A549 (cell line): ENCODE results near the gene FBXO34. TPM values are rescaled to one million over a fixed set of nuclear protein-coding genes. Genes with fewer than 3 reads are reported as not detected.

Source experiments
- ATAC-seq, 2 experiments: fragments of 200-7000 bp in 1 of 2; fragments of >200 bp in 1 of 2; cut with Nextera tagmentation in 1 of 2; cut with Tn5 transposase in 1 of 2; 3 replicates each; pipeline versions ENCODE4 v1.8.0 to v1.9.1; 2018 to 2020; ENCODE audit warnings: mild to moderate bottlenecking in 1 of 2, moderate library complexity in 1 of 2
- CTCF ChIA-PET: fragments of 300-600 bp; sonication (Branson Sonifier 250); formaldehyde crosslinking; extraction: SDS; loops from one replicate; lab custom pipeline; 2021; ENCODE audit warnings: antibody characterized with exemption, inconsistent platforms; lab: Yijun Ruan, JAX
- POLR2A ChIA-PET: fragments of 350-600 bp; formaldehyde crosslinking; extraction: SDS; loops from one replicate; lab custom pipeline; 2021; ENCODE audit warnings: antibody characterized with exemption, inconsistent platforms; lab: Yijun Ruan, JAX
- DNase-seq, 2 experiments: peaks; one replicate each; pipeline versions ENCODE4 v3.0.0 to v3.0.0-alpha.2; 2011 to 2016; ENCODE audit warnings: low read depth in 1 of 2, low spot score in 1 of 2
- FAIRE-seq: peaks from 2 replicates; lab custom pipeline; 2011; peaks lifted over from hg19 to GRCh38; lab: Jason Lieb, UNC
- H3K27ac ChIP-seq, 2 experiments: fragments of >200 bp; sonication (Bioruptor Twin); formaldehyde crosslinking; 3 replicates each; pipeline ENCODE4 v1.5.1; 2016 to 2017
- H3K4me1 ChIP-seq: fragments of >200 bp; sonication (Bioruptor Twin); formaldehyde crosslinking; 3 replicates; pipeline ENCODE4 v1.6.1; 2016
- H3K4me2 ChIP-seq: fragments of >200 bp; sonication (Bioruptor Twin); formaldehyde crosslinking; 3 replicates; pipeline ENCODE4 v1.6.1; 2016
- H3K4me3 ChIP-seq: fragments of >200 bp; sonication (Bioruptor Twin); formaldehyde crosslinking; 3 replicates; pipeline ENCODE4 v1.5.1; 2016
- H3K9me3 ChIP-seq: fragments of >200 bp; sonication (Bioruptor Twin); formaldehyde crosslinking; 3 replicates; pipeline ENCODE4 v1.6.1; 2016
- BCL3 ChIP-seq: fragments of >200 bp; sonication (Bioruptor Twin); formaldehyde crosslinking; IDR thresholded peaks from 3 replicates; pipeline ENCODE4 v1.6.1; 2016
- BHLHE40 ChIP-seq: IDR thresholded peaks from 2 replicates; pipeline ENCODE4 v1.6.1; 2012; ENCODE audit warnings: low read depth, low read length, inconsistent platforms
- CBX8 ChIP-seq: fragments of 200-600 bp; sonication (generic); IDR thresholded peaks from 2 replicates; pipeline ENCODE4 v1.6.1; 2016
- CHD4 ChIP-seq: fragments of 200-600 bp; sonication (generic); IDR thresholded peaks from 2 replicates; pipeline ENCODE4 v1.6.1; 2016; ENCODE audit warnings: antibody characterized with exemption, mild to moderate bottlenecking, borderline replicate concordance
- E2F6 ChIP-seq: IDR thresholded peaks from 2 replicates; pipeline ENCODE4 v1.6.1; 2012; ENCODE audit warnings: low read depth, borderline replicate concordance
- EHMT2 ChIP-seq: fragments of 200-600 bp; sonication (generic); IDR thresholded peaks from 2 replicates; pipeline ENCODE4 v1.6.1; 2016; ENCODE audit warnings: antibody characterized with exemption, low read depth, mild to moderate bottlenecking, moderate library complexity
- FOXS1 ChIP-seq: fragments of 250-450 bp; sonication (Bioruptor Pico); IDR thresholded peaks from 2 replicates; pipeline ENCODE4 v1.5.0; 2020; ENCODE audit warnings: mild to moderate bottlenecking, moderate library complexity
- GATA3 ChIP-seq: IDR thresholded peaks from 2 replicates; pipeline ENCODE4 v1.6.1; 2012; ENCODE audit warnings: borderline replicate concordance
- HDAC2 ChIP-seq: fragments of 200-600 bp; sonication (generic); IDR thresholded peaks from 2 replicates; pipeline ENCODE4 v1.6.1; 2016
- HOXB13 ChIP-seq: fragments of 250-450 bp; sonication (Bioruptor Pico); IDR thresholded peaks from 2 replicates; pipeline ENCODE4 v1.5.0; 2020; ENCODE audit warnings: low read depth, mild to moderate bottlenecking, moderate library complexity
- KDM5A ChIP-seq: fragments of 200-600 bp; sonication (generic); IDR thresholded peaks from 2 replicates; pipeline ENCODE4 v1.6.1; 2016; ENCODE audit warnings: antibody characterized with exemption, mild to moderate bottlenecking
- MAX ChIP-seq: IDR thresholded peaks from 2 replicates; pipeline ENCODE4 v1.6.1; 2012
- MAZ ChIP-seq: fragments of 150-350 bp; IDR thresholded peaks from 2 replicates; pipeline ENCODE4 v1.6.1; 2014; ENCODE audit warnings: antibody characterized with exemption, low read depth, low read length, borderline replicate concordance
- MYC ChIP-seq: IDR thresholded peaks from 2 replicates; pipeline ENCODE4 v1.6.1; 2012; ENCODE audit warnings: mild to moderate bottlenecking, inconsistent platforms, low read length, improper control_type of control experiment, borderline replicate concordance
- NFE2L2 ChIP-seq: fragments of 150-350 bp; conservative IDR thresholded peaks from 2 replicates; pipeline ENCODE4 v1.6.1; 2014; ENCODE audit warnings: low read length
- PHF8 ChIP-seq: fragments of 200-600 bp; sonication (generic); IDR thresholded peaks from 2 replicates; pipeline ENCODE4 v1.6.1; 2016; ENCODE audit warnings: low read depth, mild to moderate bottlenecking, antibody characterized with exemption, moderate library complexity, borderline replicate concordance
- RAD21 ChIP-seq, 2 experiments: fragments of >200 bp in 1 of 2; sonication (Bioruptor Twin) in 1 of 2; formaldehyde crosslinking in 1 of 2; IDR thresholded peaks in 1 of 2; conservative IDR thresholded peaks in 1 of 2; 2 replicates in 1 of 2; 3 replicates in 1 of 2; pipeline ENCODE4 v1.6.1; 2012 to 2018; ENCODE audit warnings: inconsistent platforms in 1 of 2
- RCOR1 ChIP-seq: fragments of 150-350 bp; IDR thresholded peaks from 2 replicates; pipeline ENCODE4 v1.6.1; 2014; ENCODE audit warnings: antibody characterized with exemption, low read length, low read depth
- REST ChIP-seq: fragments of 200-600 bp; sonication (generic); IDR thresholded peaks from 2 replicates; pipeline ENCODE4 v1.6.1; 2016; ENCODE audit warnings: antibody characterized with exemption, mild to moderate bottlenecking, moderate library complexity
- SREBF2 ChIP-seq: fragments of 450-650 bp; IDR thresholded peaks from 2 replicates; pipeline ENCODE4 v1.6.1; 2014; ENCODE audit warnings: mild to moderate bottlenecking, moderate library complexity
- WGBS: methylation state at CpG from one replicate; pipeline ENCODE4 v1.1.6; 2017; ENCODE audit errors: missing lambda C conversion rate; 5-methylcytosine and 5-hydroxymethylcytosine counted together
- polyA plus RNA-seq, 4 experiments: library from polyadenylated mRNA; depleted of rRNA in 3 of 4; stranded (reverse); fragments of >200 nt; fragmentation: RNase III in 1 of 4; extraction: RNeasy Plus Mini Kit Qiagen cat#74134 plus additional on column Dnase treatment in 1 of 4; gene quantifications; 2 replicates in 3 of 4; 3 replicates in 1 of 4; pipeline ENCODE4 v1.2.3, GENCODE V29; 2011 to 2017

FBXO34 gene
- polyA plus RNA-seq, 2 of the 4 experiments (the other 2 are of a cell fraction), result 15.4 to 28.0 TPM

GRCh38 chr14:55356913-55357312, 85.7 kb downstream of the FBXO34 start:
- no peak for FAIRE-seq
- POLR2A ChIA-PET, result interaction anchor here (1.2 kb wide), 1 partner anchor 306 kb away, joined by 4 read pairs; the partner anchor contains the start of gene MAPK1IP1L
- CTCF ChIA-PET, result interaction anchor here (1.1 to 3.3 kb wide), 5 partner anchors 9 to 144 kb away, joined by 3 to 11 read pairs (median 7); partner anchors contain the start of gene FBXO34
- Histone ChIP-seq H3K4me1 (no peaks in the 10 kb centered on the region), H3K9me3 (no peaks in the 10 kb centered on the region), H3K27ac (no peak overlapping the region), H3K4me3 (no peak overlapping the region), H3K4me2 (no peak overlapping the region)
- ATAC-seq, result no peak
- no peak for DNase-seq
- WGBS, result 76% methylated on average over 2 of the region's 2 CpGs
- TF ChIP-seq GATA3, result no peak
- no peak for TF ChIP-seq E2F6
- TF ChIP-seq PHF8, result no peak
- TF ChIP-seq MAX, result no peak
- no peak for TF ChIP-seq CHD4

GRCh38 chr14:55359307-55359706, 88.1 kb downstream of the FBXO34 start:
- POLR2A ChIA-PET, result no interaction called here
- H3K9me3 ChIP-seq, result no peaks in the 10 kb centered on the region
- H3K4me2 ChIP-seq, result no peak overlapping the region
- DNase-seq, result no peak
- H3K4me1 ChIP-seq, result no peaks in the 10 kb centered on the region
- H3K27ac ChIP-seq, result no peak overlapping the region
- WGBS, result 95% methylated on average over 4 of the region's 4 CpGs
- no peak overlapping the region for H3K4me3 ChIP-seq
- CTCF ChIA-PET, result interaction anchor here (0.9 kb wide), 1 partner anchor 1115 kb away, joined by 3 read pairs; no protein-coding TSS in a partner anchor
- no peak for FAIRE-seq
- no peak for ATAC-seq
- TF ChIP-seq REST, result no peak
- no peak for TF ChIP-seq CHD4
- no peak for TF ChIP-seq E2F6
- TF ChIP-seq BCL3, result no peak
- TF ChIP-seq RCOR1, result no peak
- TF ChIP-seq HDAC2, result no peak
- no peak for TF ChIP-seq SREBF2
- no peak for TF ChIP-seq MYC
- TF ChIP-seq FOXS1 (CRISPR knock-in tag), result no peak
- TF ChIP-seq HOXB13 (CRISPR knock-in tag), result no peak
- TF ChIP-seq MAZ, result no peak
- TF ChIP-seq BHLHE40, result no peak
- no peak for TF ChIP-seq CBX8

GRCh38 chr14:55361190-55361589, 90.0 kb downstream of the FBXO34 start:
- TF ChIP-seq EHMT2 (no peak), NFE2L2 (no peak), KDM5A (no peak), RAD21 (conservative IDR thresholded peaks at IDR 0.05 in 1 of 2, IDR thresholded peaks at IDR 0.05 in 1 of 2) (no peak)
- H3K27ac ChIP-seq, result no peak overlapping the region

More at GRCh38 chr14:55361190-55361589, 90.0 kb downstream of the FBXO34 start:
- CTCF ChIA-PET, result interaction anchor here (1.1 to 1.5 kb wide), 2 partner anchors 10 to 19 kb away, joined by 4 to 6 read pairs; no protein-coding TSS in a partner anchor
- no peak for ATAC-seq
- H3K4me3 ChIP-seq, result no peak overlapping the region
- no peak overlapping the region for H3K4me2 ChIP-seq
- 100% methylated on average over 2 of the region's 2 CpGs for WGBS
- POLR2A ChIA-PET, result no interaction called here
- peaks cover 8% of the 10 kb centered on the region; the same call in 1 of the 3 replicates for H3K4me1 ChIP-seq
- FAIRE-seq, result no peak
- DNase-seq, result no peak
- no peaks in the 10 kb centered on the region for H3K9me3 ChIP-seq
